Mesothelial cell of epicardium (in vitro differentiated cells): Measurements from ENCODE around the gene CDH3. TPM values are rescaled to one million over a fixed set of nuclear protein-coding genes. Genes with fewer than 3 reads are reported as not detected.

Source experiments
- DNase-seq, 2 experiments: peaks; one replicate each; pipeline ENCODE4 v3.0.0; 2021; ENCODE audit warnings: low spot score in 2 of 2; ENCODE audit not compliant: unreplicated experiment in 2 of 2
- H3K27ac Mint-ChIP-seq: 2 replicates; pipeline ENCODE4 v1.8.0; 2021; ENCODE audit warnings: mixed read lengths
- H3K27me3 Mint-ChIP-seq: 2 replicates; pipeline ENCODE4 v1.8.0; 2021; ENCODE audit warnings: low read depth, mixed read lengths
- H3K36me3 Mint-ChIP-seq: 2 replicates; pipeline ENCODE4 v1.8.0; 2021; ENCODE audit warnings: mixed read lengths
- H3K4me1 Mint-ChIP-seq: 2 replicates; pipeline ENCODE4 v1.8.0; 2021; ENCODE audit warnings: mixed read lengths
- H3K4me3 Mint-ChIP-seq: 2 replicates; pipeline ENCODE4 v1.8.0; 2021; ENCODE audit warnings: mild to moderate bottlenecking, moderate library complexity, mixed read lengths
- H3K9me3 Mint-ChIP-seq: 2 replicates; pipeline ENCODE4 v1.8.0; 2021; ENCODE audit warnings: mixed read lengths
- total RNA-seq: library from RNA; stranded (reverse); gene quantifications from 3 replicates; pipeline ENCODE4 v1.2.1, GENCODE V29; 2021
- TF ChIP-seq, protein P1 (sequence below): fragments of 200-600 bp; sonication (generic); IDR thresholded peaks from one replicate; pipeline ENCODE4 v1.5.0; 2021; ENCODE audit warnings: antibody characterized with exemption; ENCODE audit not compliant: unreplicated experiment

Gene CDH3
- total RNA-seq, 1 donor from 2014 or later: 179 TPM

- TF ChIP-seq, protein P1, sequence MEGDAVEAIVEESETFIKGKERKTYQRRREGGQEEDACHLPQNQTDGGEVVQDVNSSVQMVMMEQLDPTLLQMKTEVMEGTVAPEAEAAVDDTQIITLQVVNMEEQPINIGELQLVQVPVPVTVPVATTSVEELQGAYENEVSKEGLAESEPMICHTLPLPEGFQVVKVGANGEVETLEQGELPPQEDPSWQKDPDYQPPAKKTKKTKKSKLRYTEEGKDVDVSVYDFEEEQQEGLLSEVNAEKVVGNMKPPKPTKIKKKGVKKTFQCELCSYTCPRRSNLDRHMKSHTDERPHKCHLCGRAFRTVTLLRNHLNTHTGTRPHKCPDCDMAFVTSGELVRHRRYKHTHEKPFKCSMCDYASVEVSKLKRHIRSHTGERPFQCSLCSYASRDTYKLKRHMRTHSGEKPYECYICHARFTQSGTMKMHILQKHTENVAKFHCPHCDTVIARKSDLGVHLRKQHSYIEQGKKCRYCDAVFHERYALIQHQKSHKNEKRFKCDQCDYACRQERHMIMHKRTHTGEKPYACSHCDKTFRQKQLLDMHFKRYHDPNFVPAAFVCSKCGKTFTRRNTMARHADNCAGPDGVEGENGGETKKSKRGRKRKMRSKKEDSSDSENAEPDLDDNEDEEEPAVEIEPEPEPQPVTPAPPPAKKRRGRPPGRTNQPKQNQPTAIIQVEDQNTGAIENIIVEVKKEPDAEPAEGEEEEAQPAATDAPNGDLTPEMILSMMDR: no peak
- no peak for DNase-seq
- no peaks in the 10 kb centered on the region for H3K9me3 Mint-ChIP-seq
- H3K4me1 Mint-ChIP-seq: no peaks in the 10 kb centered on the region
- peaks cover 42% of the 10 kb centered on the region for H3K36me3 Mint-ChIP-seq
- no peaks in the 10 kb centered on the region for H3K27me3 Mint-ChIP-seq
- no peak overlapping the region for H3K27ac Mint-ChIP-seq
- H3K4me3 Mint-ChIP-seq: no peak overlapping the region
These were observed 40.8 kb downstream of the CDH3 start for GRCh38 chr16:68685685-68686478.

- no peaks in the 10 kb centered on the region for H3K4me1 Mint-ChIP-seq
- H3K36me3 Mint-ChIP-seq: peaks cover 35% of the 10 kb centered on the region
- H3K4me3 Mint-ChIP-seq: no peak overlapping the region
- DNase-seq: no peak
- TF ChIP-seq, protein P1: no peak
- no peak overlapping the region for H3K27ac Mint-ChIP-seq
- H3K9me3 Mint-ChIP-seq: no peaks in the 10 kb centered on the region
- no peaks in the 10 kb centered on the region for H3K27me3 Mint-ChIP-seq
These were observed 41.8 kb downstream of the CDH3 start for GRCh38 chr16:68686905-68687304.

GRCh38 chr16:68689921-68690320 lies 44.8 kb downstream of the CDH3 start:
- Mint-ChIP-seq H3K9me3 (no peaks in the 10 kb centered on the region), H3K36me3 (peaks cover 40% of the 10 kb centered on the region), H3K27ac (no peak overlapping the region), H3K4me3 (no peak overlapping the region), H3K4me1 (no peaks in the 10 kb centered on the region), H3K27me3 (no peaks in the 10 kb centered on the region)
- DNase-seq: no peak
- TF ChIP-seq, protein P1: no peak

DNA sequence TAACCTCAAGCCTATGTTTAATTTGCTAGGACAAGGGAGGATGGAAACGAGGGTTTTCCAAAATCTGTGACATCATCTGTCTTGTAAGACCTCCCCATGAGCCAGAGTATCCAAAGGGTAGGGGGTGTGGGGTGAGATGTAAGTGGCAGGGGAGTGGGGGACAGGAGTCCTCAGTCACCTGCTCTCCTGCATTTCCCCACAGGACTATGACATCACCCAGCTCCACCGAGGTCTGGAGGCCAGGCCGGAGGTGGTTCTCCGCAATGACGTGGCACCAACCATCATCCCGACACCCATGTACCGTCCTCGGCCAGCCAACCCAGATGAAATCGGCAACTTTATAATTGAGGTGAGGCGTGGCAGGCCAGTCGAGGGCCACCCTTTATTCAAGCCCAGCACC lies 50.5 kb downstream of the CDH3 start:
- Mint-ChIP-seq H3K27ac (no peak overlapping the region), H3K4me1 (no peaks in the 10 kb centered on the region), H3K4me3 (no peak overlapping the region), H3K27me3 (no peaks in the 10 kb centered on the region), H3K36me3 (peaks cover 28% of the 10 kb centered on the region), H3K9me3 (no peaks in the 10 kb centered on the region)
- TF ChIP-seq, protein P1: no peak
- no peak for DNase-seq

DNA sequence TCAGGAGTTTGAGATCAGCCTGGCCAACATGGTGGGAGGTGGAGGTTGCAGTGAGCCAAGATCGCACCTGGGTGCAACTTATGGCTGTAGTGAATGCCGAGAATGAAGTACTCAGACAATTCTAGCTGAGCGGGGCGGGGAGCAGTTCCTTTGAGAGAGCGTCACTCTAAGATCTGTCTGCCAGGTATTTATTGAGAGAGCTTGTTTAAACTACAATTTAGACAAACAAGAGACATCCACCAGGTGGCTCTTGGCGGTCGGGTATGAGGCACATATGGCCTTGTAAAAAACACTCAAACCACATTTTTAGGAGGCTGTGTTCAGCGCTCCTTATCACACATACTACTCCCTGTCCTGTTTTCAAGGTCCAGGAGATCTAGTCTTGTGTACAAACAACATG lies 51.4 kb downstream of the CDH3 start:
- Mint-ChIP-seq H3K27ac (no peak overlapping the region), H3K27me3 (no peaks in the 10 kb centered on the region), H3K4me1 (no peaks in the 10 kb centered on the region), H3K9me3 (no peaks in the 10 kb centered on the region), H3K36me3 (peaks cover 28% of the 10 kb centered on the region), H3K4me3 (no peak overlapping the region)
- TF ChIP-seq, protein P1: no peak
- no peak for DNase-seq

- Mint-ChIP-seq H3K27me3 (no peaks in the 10 kb centered on the region), H3K9me3 (no peaks in the 10 kb centered on the region), H3K36me3 (peaks cover 18% of the 10 kb centered on the region), H3K27ac (no peak overlapping the region), H3K4me1 (no peaks in the 10 kb centered on the region), H3K4me3 (no peak overlapping the region)
- TF ChIP-seq, protein P1: no peak
- DNase-seq: no peak
These were observed 53.0 kb downstream of the CDH3 start for GRCh38 chr16:68698091-68698490.
